ENCODE results near the gene ZMYND8.

DNA sequence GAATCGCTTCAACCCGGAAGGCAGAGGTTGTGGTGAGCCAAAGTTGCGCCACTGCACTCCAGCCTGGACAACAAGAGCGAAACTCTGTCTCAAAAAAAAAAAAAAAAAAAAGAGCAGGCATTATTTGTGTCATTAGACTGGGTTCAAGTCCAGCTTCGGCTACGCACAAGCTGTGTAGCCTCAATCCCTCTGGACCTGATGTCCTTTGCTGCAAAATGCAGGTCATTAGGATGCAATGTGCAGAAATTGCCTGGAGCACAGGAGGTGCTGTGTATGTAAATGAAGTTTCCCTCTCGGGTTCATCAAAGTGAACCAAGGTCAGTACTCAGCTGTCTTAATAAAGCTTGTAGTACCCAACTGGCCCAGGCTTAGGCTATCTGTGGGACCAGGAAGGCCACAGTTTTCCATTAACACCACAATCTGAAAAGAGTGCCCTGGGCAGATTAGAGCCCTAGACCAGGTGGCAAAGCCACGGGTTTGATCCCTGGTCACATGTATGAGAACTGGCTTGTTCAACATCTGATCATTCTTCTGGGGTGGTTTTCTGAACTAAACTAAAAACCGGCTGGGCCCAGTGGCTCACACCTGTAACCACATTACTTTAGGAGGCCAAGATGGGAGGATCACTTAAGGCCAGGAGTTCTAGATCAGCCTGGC is 155.3 kb downstream of the ZMYND8 start:
- TF ChIP-seq CTCF (IDR thresholded peaks at IDR 0.05) (no peak), POLR2A (IDR thresholded peaks at IDR 0.05; ENCODE audit: low read depth) (no peak), POLR2AphosphoS5 (IDR thresholded peaks at IDR 0.05) (no peak), EP300 (IDR thresholded peaks at IDR 0.05) (no peak)
